ENCODE data around the gene NELL1.

DNA sequence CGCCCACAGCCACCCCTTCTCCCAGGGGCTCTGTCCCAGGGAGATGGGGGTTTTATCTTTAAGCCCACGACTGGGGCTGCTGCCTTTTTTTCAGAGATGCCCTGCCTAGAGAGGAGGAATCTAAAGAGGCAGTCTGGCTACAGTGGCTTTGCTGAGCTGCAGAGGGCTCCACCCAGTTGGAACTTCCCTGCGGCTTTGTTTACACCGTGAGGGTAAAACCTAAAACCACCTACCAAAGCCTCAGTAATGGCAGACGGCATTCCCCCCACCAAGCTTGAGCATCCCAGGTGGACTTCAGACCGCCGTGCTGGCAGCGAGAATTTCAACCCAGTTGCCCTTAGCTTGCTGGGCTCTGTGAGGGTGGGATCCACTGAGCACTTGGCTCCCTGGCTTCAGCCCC is 535.8 kb downstream of the NELL1 start:
- TF ChIP-seq CTCF (conservative IDR thresholded peaks at IDR 0.05; ENCODE audit: low read depth, low read length) (no peak), EZH2 (IDR thresholded peaks at IDR 0.05; ENCODE audit: low read length, unreplicated experiment) (no peak), EZH2phosphoT487 (IDR thresholded peaks at IDR 0.05; ENCODE audit: borderline replicate concordance, low read length) (no peak)
